GM12874 (cell line): ENCODE data around the gene SNCB.

ENCODE experiments used
- CTCF ChIP-seq: IDR thresholded peaks from 2 replicates; pipeline ENCODE4 v1.5.1; 2011; ENCODE audit warnings: low read depth, mild to moderate bottlenecking, control low read depth, low read length, moderate library complexity; ENCODE audit not compliant: insufficient read depth

Gene SNCB

GRCh38 chr5:176624938-176625337 is 5.4 kb downstream of the SNCB start:
- TF ChIP-seq CTCF: no peak

GRCh38 chr5:176624142-176624541 is 6.2 kb downstream of the SNCB start:
- no peak for TF ChIP-seq CTCF

GRCh38 chr5:176621661-176622079 is 8.7 kb downstream of the SNCB start:
- no peak for TF ChIP-seq CTCF

GRCh38 chr5:176620333-176620981 is 9.9 kb downstream of the SNCB start:
- TF ChIP-seq CTCF: no peak

- no peak for TF ChIP-seq CTCF
Measured at GRCh38 chr5:176619569-176620332, 10.6 kb downstream of the SNCB start.

GRCh38 chr5:176619203-176619568 is 11.1 kb downstream of the SNCB start:
- TF ChIP-seq CTCF: peak; percentile 52

- TF ChIP-seq CTCF: no peak
Measured at GRCh38 chr5:176618783-176619182, 11.6 kb downstream of the SNCB start.
